H1 (cell line): ENCODE data around the gene MRFAP1. TPM values are rescaled to one million over a fixed set of nuclear protein-coding genes. Genes with fewer than 3 reads are reported as not detected.

Source experiments
- CREB1 ChIP-seq: IDR thresholded peaks from 2 replicates; pipeline ENCODE4 v1.6.1; 2012; ENCODE audit warnings: inconsistent platforms
- CTBP2 ChIP-seq: IDR thresholded peaks from 2 replicates; pipeline ENCODE4 v1.7.0; 2011; ENCODE audit warnings: borderline replicate concordance, mild to moderate bottlenecking, moderate library complexity, mixed read lengths, low read length; ENCODE audit not compliant: insufficient read depth, insufficient read length
- EP300 ChIP-seq, 2 experiments: IDR thresholded peaks; 1 replicate in 1 of 2; 2 replicates in 1 of 2; pipeline ENCODE4 v1.6.1; 2011 to 2012; ENCODE audit warnings: low read depth in 2 of 2, low read length in 2 of 2, mild to moderate bottlenecking in 2 of 2, borderline replicate concordance in 1 of 2, inconsistent platforms in 1 of 2, moderate library complexity in 1 of 2
- GABPA ChIP-seq: IDR thresholded peaks from 2 replicates; pipeline ENCODE4 v1.6.1; 2011; ENCODE audit warnings: mild to moderate bottlenecking, low read length, moderate library complexity, borderline replicate concordance; ENCODE audit not compliant: insufficient read depth
- HDAC2 ChIP-seq, 2 experiments: fragments of 300-600 bp in 1 of 2; sonication (generic) in 1 of 2; IDR thresholded peaks; 2 replicates each; pipeline ENCODE4 v1.6.1; 2011 to 2012; ENCODE audit warnings: low read depth in 2 of 2, low read length in 2 of 2, mild to moderate bottlenecking in 2 of 2, moderate library complexity in 2 of 2, borderline replicate concordance in 1 of 2, inconsistent platforms in 1 of 2
- JUND ChIP-seq: IDR thresholded peaks from 2 replicates; pipeline ENCODE4 v1.6.1; 2011; ENCODE audit warnings: mild to moderate bottlenecking, improper control_type of control experiment, low read length
- KDM5A ChIP-seq: fragments of 200-600 bp; IDR thresholded peaks from 2 replicates; pipeline ENCODE4 v1.7.1; 2012; ENCODE audit warnings: mild to moderate bottlenecking, low read length, inconsistent platforms, mixed read lengths
- NRF1 ChIP-seq: IDR thresholded peaks from 2 replicates; pipeline ENCODE4 v1.6.1; 2011; ENCODE audit warnings: mild to moderate bottlenecking, low read depth, low read length, improper control_type of control experiment
- PHF8 ChIP-seq: fragments of 200-600 bp; sonication (generic); conservative IDR thresholded peaks from 2 replicates; pipeline ENCODE4 v1.7.1; 2012; ENCODE audit warnings: low read depth, mild to moderate bottlenecking, inconsistent platforms, low read length, moderate library complexity
- POLR2A ChIP-seq, 2 experiments: IDR thresholded peaks; 1 replicate in 1 of 2; 2 replicates in 1 of 2; pipeline ENCODE4 v1.6.1; 2011; ENCODE audit warnings: low read depth in 2 of 2, low read length in 2 of 2, mild to moderate bottlenecking in 2 of 2; ENCODE audit errors: control extremely low read depth in 1 of 2
- RAD21 ChIP-seq, 2 experiments: IDR thresholded peaks in 1 of 2; conservative IDR thresholded peaks in 1 of 2; 2 replicates each; pipeline ENCODE4 v1.6.1; 2011; ENCODE audit warnings: low read depth in 2 of 2, low read length in 2 of 2, improper control_type of control experiment in 1 of 2, inconsistent platforms in 1 of 2, mild to moderate bottlenecking in 1 of 2, moderate library complexity in 1 of 2
- SIX5 ChIP-seq: IDR thresholded peaks from 2 replicates; pipeline ENCODE4 v1.6.1; 2011; ENCODE audit warnings: mild to moderate bottlenecking, low read depth, low read length
- SP1 ChIP-seq: IDR thresholded peaks from 2 replicates; pipeline ENCODE4 v1.6.1; 2011; ENCODE audit warnings: low read depth, low read length
- SP4 ChIP-seq: IDR thresholded peaks from 2 replicates; pipeline ENCODE4 v1.6.1; 2012; ENCODE audit warnings: low read length, inconsistent platforms
- TAF1 ChIP-seq: IDR thresholded peaks from 2 replicates; pipeline ENCODE4 v1.6.1; 2011; ENCODE audit warnings: mild to moderate bottlenecking, low read depth, low read length
- polyA plus RNA-seq, 7 experiments: library from polyadenylated mRNA; depleted of rRNA in 3 of 7; stranded (reverse) in 5 of 7; unstranded in 2 of 7; fragments of >200 nt in 5 of 7; fragments of 200-250 nt in 2 of 7; gene quantifications; 1 replicate in 5 of 7; 2 replicates in 1 of 7; 4 replicates in 1 of 7; pipeline versions ENCODE4 v1.2.1 to v1.2.3, GENCODE V29; 2011 to 2013; ENCODE audit warnings: missing spikeins in 2 of 7, mixed read lengths in 2 of 7
- total RNA-seq: library from RNA; stranded (reverse); fragmentation: NEBNext Ultra II Directional; extraction: Animal tissue kit (Norgen Biotek cat#: 25700); gene quantifications from 2 replicates; pipeline ENCODE4 v1.2.1, GENCODE V29; 2021
- TF ChIP-seq, protein P1 (sequence below): IDR thresholded peaks from 2 replicates; pipeline ENCODE4 v1.6.1; 2011; ENCODE audit warnings: low read length, improper control_type of control experiment
- TF ChIP-seq, protein P2 (sequence below): IDR thresholded peaks from 2 replicates; pipeline ENCODE4 v1.6.1; 2012; ENCODE audit warnings: inconsistent platforms
- TF ChIP-seq, protein P3 (sequence below), 3 experiments: IDR thresholded peaks; 1 replicate in 2 of 3; 2 replicates in 1 of 3; pipeline versions ENCODE4 v1.5.1 to v1.6.1; 2011; ENCODE audit warnings: low read length in 3 of 3, mild to moderate bottlenecking in 3 of 3, inconsistent platforms in 2 of 3, low read depth in 1 of 3, moderate library complexity in 1 of 3; ENCODE audit not compliant: insufficient read depth in 1 of 3; ENCODE audit errors: control extremely low read depth in 1 of 3
- TF ChIP-seq, protein P4 (sequence below): IDR thresholded peaks from 2 replicates; pipeline ENCODE4 v1.6.1; 2011; ENCODE audit warnings: low read depth, mild to moderate bottlenecking, low read length; ENCODE audit not compliant: insufficient read depth

The MRFAP1 gene
- total and polyA plus RNA-seq, 2 of the 8 experiments (the other 6 are each of a cell fraction or from before 2014, with no cell fraction given): 108 to 307 TPM

DNA sequence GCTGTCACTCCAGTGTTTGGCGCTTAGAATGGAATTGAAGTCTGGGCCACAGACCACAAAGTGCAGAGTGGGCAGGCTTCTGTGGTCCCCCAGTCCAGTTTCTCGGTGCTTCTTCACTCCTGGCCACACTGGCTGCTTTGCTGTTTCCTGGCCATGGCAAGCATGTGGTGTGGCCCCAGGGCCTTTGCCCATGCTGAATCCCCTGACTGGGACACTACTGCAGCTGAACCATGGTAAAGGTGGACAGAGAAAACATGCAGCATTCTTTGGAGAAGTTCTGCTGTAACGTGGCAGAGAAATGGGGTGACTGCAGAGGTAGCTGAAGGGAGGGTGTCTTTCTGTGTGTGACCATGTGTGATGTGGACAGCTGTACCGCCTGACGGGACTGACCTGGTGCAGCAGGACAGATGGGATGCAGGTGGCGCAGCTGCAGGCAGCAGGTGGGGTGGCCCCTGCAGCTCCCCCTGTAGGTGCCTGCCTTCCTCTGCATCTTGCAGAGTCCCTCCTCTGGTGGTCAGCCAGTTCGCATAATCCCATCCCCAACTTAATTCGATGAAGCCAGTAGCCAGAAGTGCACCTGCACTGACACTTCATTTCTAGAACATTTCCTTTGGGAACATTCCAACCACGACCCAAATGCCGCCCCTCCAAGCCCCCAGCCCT lies 40.0 kb downstream of the MRFAP1 start (continued):
- TF ChIP-seq PHF8 (no peak), NRF1 (no peak), RAD21 (IDR thresholded peaks at IDR 0.05 in 1 of 2, conservative IDR thresholded peaks at IDR 0.05 in 1 of 2; ENCODE audit: low read depth in 2 of 2, low read length in 2 of 2) (peak; percentile 41 to 54; a peak in 3 of 4 replicates), SP1 (no peak), SP4 (no peak), JUND (no peak), TAF1 (no peak), GABPA (no peak), EP300 (IDR thresholded peaks at IDR 0.05; ENCODE audit: borderline replicate concordance in 1 of 2, low read depth in 2 of 2, low read length in 2 of 2) (peak in 1 of 2 experiments; percentile 14; a peak in 1 of 3 replicates), SIX5 (no peak), CTBP2 (no peak), POLR2A (IDR thresholded peaks at IDR 0.05; ENCODE audit: control extremely low read depth in 1 of 2, low read depth in 2 of 2, low read length in 2 of 2) (no peak), KDM5A (no peak), HDAC2 (IDR thresholded peaks at IDR 0.05; ENCODE audit: borderline replicate concordance in 1 of 2, low read depth in 2 of 2, low read length in 2 of 2) (peak in 1 of 2 experiments; percentile 59; a peak in 1 of 4 replicates), CREB1 (no peak)
- TF ChIP-seq, protein P1, sequence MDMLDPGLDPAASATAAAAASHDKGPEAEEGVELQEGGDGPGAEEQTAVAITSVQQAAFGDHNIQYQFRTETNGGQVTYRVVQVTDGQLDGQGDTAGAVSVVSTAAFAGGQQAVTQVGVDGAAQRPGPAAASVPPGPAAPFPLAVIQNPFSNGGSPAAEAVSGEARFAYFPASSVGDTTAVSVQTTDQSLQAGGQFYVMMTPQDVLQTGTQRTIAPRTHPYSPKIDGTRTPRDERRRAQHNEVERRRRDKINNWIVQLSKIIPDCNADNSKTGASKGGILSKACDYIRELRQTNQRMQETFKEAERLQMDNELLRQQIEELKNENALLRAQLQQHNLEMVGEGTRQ: no peak
- TF ChIP-seq, protein P2, sequence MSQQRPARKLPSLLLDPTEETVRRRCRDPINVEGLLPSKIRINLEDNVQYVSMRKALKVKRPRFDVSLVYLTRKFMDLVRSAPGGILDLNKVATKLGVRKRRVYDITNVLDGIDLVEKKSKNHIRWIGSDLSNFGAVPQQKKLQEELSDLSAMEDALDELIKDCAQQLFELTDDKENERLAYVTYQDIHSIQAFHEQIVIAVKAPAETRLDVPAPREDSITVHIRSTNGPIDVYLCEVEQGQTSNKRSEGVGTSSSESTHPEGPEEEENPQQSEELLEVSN: no peak
- TF ChIP-seq, protein P3, sequence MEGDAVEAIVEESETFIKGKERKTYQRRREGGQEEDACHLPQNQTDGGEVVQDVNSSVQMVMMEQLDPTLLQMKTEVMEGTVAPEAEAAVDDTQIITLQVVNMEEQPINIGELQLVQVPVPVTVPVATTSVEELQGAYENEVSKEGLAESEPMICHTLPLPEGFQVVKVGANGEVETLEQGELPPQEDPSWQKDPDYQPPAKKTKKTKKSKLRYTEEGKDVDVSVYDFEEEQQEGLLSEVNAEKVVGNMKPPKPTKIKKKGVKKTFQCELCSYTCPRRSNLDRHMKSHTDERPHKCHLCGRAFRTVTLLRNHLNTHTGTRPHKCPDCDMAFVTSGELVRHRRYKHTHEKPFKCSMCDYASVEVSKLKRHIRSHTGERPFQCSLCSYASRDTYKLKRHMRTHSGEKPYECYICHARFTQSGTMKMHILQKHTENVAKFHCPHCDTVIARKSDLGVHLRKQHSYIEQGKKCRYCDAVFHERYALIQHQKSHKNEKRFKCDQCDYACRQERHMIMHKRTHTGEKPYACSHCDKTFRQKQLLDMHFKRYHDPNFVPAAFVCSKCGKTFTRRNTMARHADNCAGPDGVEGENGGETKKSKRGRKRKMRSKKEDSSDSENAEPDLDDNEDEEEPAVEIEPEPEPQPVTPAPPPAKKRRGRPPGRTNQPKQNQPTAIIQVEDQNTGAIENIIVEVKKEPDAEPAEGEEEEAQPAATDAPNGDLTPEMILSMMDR (IDR thresholded peaks at IDR 0.05; ENCODE audit: control extremely low read depth in 1 of 3, insufficient read depth in 1 of 3, low read depth in 1 of 3, low read length in 3 of 3): peak in 2 of 3 experiments; percentile 90 to 98; a peak in 3 of 4 replicates
- TF ChIP-seq, protein P4, sequence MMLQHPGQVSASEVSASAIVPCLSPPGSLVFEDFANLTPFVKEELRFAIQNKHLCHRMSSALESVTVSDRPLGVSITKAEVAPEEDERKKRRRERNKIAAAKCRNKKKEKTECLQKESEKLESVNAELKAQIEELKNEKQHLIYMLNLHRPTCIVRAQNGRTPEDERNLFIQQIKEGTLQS: no peak
